ENCODE results near the gene TNFRSF11A. TPM values are rescaled to one million over a fixed set of nuclear protein-coding genes. Genes with fewer than 3 reads are reported as not detected.

Gene TNFRSF11A
- total and polyA plus RNA-seq, 4 donors, result 0.87 to 2.3 (median 1.4) TPM

GRCh38 chr18:62340996-62341395 is 15.9 kb downstream of the TNFRSF11A start:
- Histone ChIP-seq H3K4me3 (ENCODE audit: low read depth, low read length) (no peak overlapping the region), H3K9me3 (ENCODE audit: control insufficient read depth, insufficient read depth, low read length) (no peaks in the 10 kb centered on the region), H3K36me3 (ENCODE audit: control insufficient read depth, insufficient read depth, low read length) (no peaks in the 10 kb centered on the region), H3K27ac (ENCODE audit: low read depth, low read length) (no peak overlapping the region), H3K27me3 (ENCODE audit: control insufficient read depth, insufficient read depth, low read length) (no peaks in the 10 kb centered on the region), H3K4me1 (ENCODE audit: control insufficient read depth, insufficient read depth, low read length) (peaks cover 3% of the 10 kb centered on the region)
- 81% methylated on average over 8 of the region's 9 CpGs for WGBS (ENCODE audit: insufficient coverage)
- DNase-seq (ENCODE audit: low read depth in 4 of 6, low spot score in 6 of 6), result no peak

- peak in 1 of 6 donors; percentile 41 for DNase-seq (ENCODE audit: low read depth in 4 of 6, low spot score in 6 of 6)
- H3K36me3 ChIP-seq (ENCODE audit: control insufficient read depth, insufficient read depth, low read length), result no peaks in the 10 kb centered on the region
- H3K4me3 ChIP-seq (ENCODE audit: low read depth, low read length), result no peak overlapping the region
- no peaks in the 10 kb centered on the region for H3K27me3 ChIP-seq (ENCODE audit: control insufficient read depth, insufficient read depth, low read length)
- H3K27ac ChIP-seq (ENCODE audit: low read depth, low read length), result no peak overlapping the region
- WGBS (ENCODE audit: insufficient coverage), result 24% methylated on average over 3 of the region's 3 CpGs
- H3K4me1 ChIP-seq (ENCODE audit: control insufficient read depth, insufficient read depth, low read length), result no peaks in the 10 kb centered on the region
- H3K9me3 ChIP-seq (ENCODE audit: control insufficient read depth, insufficient read depth, low read length), result no peaks in the 10 kb centered on the region
These were observed 16.4 kb downstream of the TNFRSF11A start for GRCh38 chr18:62341473-62341872.

DNA sequence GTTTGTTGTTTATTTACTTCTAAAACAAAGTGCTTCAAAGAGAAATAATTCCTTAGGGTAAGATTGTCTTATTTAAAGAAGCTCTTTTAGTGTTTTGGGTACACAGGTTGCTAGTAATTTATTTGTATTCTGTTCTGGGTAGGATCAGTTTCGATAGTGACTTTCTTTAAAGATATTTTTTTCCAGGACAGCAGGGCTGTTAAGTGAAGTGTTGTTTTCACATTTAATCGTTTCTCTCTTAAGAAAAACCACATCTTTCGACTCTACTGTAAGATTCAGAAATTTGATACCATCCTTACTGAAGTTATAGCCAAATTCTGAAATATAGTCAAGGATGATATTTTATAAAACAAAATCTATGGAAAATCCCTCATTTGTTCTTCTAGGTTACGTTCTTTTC is 17.8 kb downstream of the TNFRSF11A start:
- H3K27ac ChIP-seq (ENCODE audit: low read depth, low read length), result no peak overlapping the region
- no peaks in the 10 kb centered on the region for H3K36me3 ChIP-seq (ENCODE audit: control insufficient read depth, insufficient read depth, low read length)
- DNase-seq (ENCODE audit: low read depth in 4 of 6, low spot score in 6 of 6), result no peak
- H3K4me3 ChIP-seq (ENCODE audit: low read depth, low read length), result no peak overlapping the region
- H3K4me1 ChIP-seq (ENCODE audit: control insufficient read depth, insufficient read depth, low read length), result no peaks in the 10 kb centered on the region
- no CpG with 5 or more reads among the region's 4 CpGs for WGBS (ENCODE audit: insufficient coverage)
- no peaks in the 10 kb centered on the region for H3K27me3 ChIP-seq (ENCODE audit: control insufficient read depth, insufficient read depth, low read length)
- H3K9me3 ChIP-seq (ENCODE audit: control insufficient read depth, insufficient read depth, low read length), result no peaks in the 10 kb centered on the region

DNA sequence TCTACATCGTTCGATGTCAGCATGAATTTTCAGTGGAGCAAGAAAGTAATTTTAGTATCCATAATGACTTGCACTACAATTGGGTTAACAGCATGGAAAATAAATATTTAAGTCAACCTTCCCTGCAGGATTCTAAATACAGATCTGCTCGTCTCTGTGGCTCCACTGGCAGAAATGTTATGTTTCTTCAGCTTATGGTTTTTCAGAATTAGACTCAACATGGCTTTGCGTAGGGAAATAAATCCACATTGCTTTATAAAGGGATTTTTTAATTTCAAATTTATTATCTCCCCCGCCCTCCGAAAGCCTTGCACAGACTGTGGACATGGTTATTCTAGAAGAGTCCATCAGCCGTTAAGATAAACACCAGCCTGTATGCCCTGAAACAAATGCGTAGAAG is 18.2 kb downstream of the TNFRSF11A start:
- H3K27ac ChIP-seq (ENCODE audit: low read depth, low read length), result no peak overlapping the region
- H3K9me3 ChIP-seq (ENCODE audit: control insufficient read depth, insufficient read depth, low read length), result no peaks in the 10 kb centered on the region
- H3K27me3 ChIP-seq (ENCODE audit: control insufficient read depth, insufficient read depth, low read length), result no peaks in the 10 kb centered on the region
- H3K4me1 ChIP-seq (ENCODE audit: control insufficient read depth, insufficient read depth, low read length), result no peaks in the 10 kb centered on the region
- H3K4me3 ChIP-seq (ENCODE audit: low read depth, low read length), result no peak overlapping the region
- no peaks in the 10 kb centered on the region for H3K36me3 ChIP-seq (ENCODE audit: control insufficient read depth, insufficient read depth, low read length)
- WGBS (ENCODE audit: insufficient coverage), result 100% methylated on average over 2 of the region's 8 CpGs
- peak in 2 of 6 donors; percentile 43 to 64 for DNase-seq (ENCODE audit: low read depth in 4 of 6, low spot score in 6 of 6)

DNA sequence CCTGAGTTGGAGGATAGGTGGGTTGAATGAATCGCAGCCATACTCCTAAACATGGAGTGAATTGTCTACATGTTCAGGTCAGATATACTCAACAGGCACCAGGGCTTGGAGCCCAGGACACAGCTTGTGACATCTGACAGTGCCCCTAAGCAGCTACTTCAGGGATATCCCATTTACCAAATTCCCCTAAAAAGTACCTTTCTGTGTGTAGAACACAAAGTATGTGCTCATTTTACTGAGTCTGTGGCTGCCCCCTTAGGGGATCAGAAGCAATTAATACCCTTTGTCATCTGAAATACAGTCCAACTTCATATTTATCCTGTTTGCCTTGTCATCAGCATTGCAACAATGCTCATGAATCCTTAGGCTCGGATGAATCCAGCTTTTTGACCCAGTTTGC is 20.8 kb downstream of the TNFRSF11A start:
- Histone ChIP-seq H3K4me1 (ENCODE audit: control insufficient read depth, insufficient read depth, low read length) (no peaks in the 10 kb centered on the region), H3K27me3 (ENCODE audit: control insufficient read depth, insufficient read depth, low read length) (no peaks in the 10 kb centered on the region), H3K27ac (ENCODE audit: low read depth, low read length) (no peak overlapping the region), H3K4me3 (ENCODE audit: low read depth, low read length) (no peak overlapping the region), H3K36me3 (ENCODE audit: control insufficient read depth, insufficient read depth, low read length) (no peaks in the 10 kb centered on the region), H3K9me3 (ENCODE audit: control insufficient read depth, insufficient read depth, low read length) (no peaks in the 10 kb centered on the region)
- DNase-seq (ENCODE audit: low read depth in 4 of 6, low spot score in 6 of 6), result no peak
- WGBS (ENCODE audit: insufficient coverage), result 100% methylated on average over 1 of the region's 2 CpGs

GRCh38 chr18:62346333-62347088 is 21.4 kb downstream of the TNFRSF11A start:
- Histone ChIP-seq H3K27me3 (ENCODE audit: control insufficient read depth, insufficient read depth, low read length) (no peaks in the 10 kb centered on the region), H3K4me3 (ENCODE audit: low read depth, low read length) (no peak overlapping the region), H3K27ac (ENCODE audit: low read depth, low read length) (no peak overlapping the region), H3K9me3 (ENCODE audit: control insufficient read depth, insufficient read depth, low read length) (no peaks in the 10 kb centered on the region), H3K36me3 (ENCODE audit: control insufficient read depth, insufficient read depth, low read length) (no peaks in the 10 kb centered on the region), H3K4me1 (ENCODE audit: control insufficient read depth, insufficient read depth, low read length) (no peaks in the 10 kb centered on the region)
- 40% methylated on average over 3 of the region's 7 CpGs for WGBS (ENCODE audit: insufficient coverage)
- no peak for DNase-seq (ENCODE audit: low read depth in 4 of 6, low spot score in 6 of 6)

DNA sequence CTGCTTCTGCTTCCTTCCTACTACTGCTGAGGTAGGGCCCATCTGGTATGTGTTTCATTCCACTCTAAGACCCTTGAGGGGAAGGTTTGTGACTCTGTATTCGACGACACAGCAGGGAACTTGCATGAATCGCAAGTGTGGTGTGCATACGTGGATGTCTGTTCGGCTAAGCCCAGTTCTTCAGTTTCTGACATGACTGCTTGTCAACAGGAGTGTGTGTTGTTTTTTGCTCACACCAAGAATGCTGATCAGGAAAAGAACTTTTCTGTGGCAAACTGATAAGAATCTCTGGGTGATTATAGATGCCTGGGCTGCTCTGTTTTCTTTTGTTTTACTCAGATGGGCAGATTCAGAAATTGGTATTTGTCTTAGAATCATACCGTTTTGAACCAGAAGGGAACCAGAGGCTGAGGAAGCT is 22.0 kb downstream of the TNFRSF11A start:
- no peak for DNase-seq (ENCODE audit: low read depth in 4 of 6, low spot score in 6 of 6)
- Histone ChIP-seq H3K27ac (ENCODE audit: low read depth, low read length) (no peak overlapping the region), H3K4me3 (ENCODE audit: low read depth, low read length) (no peak overlapping the region), H3K36me3 (ENCODE audit: control insufficient read depth, insufficient read depth, low read length) (no peaks in the 10 kb centered on the region), H3K4me1 (ENCODE audit: control insufficient read depth, insufficient read depth, low read length) (no peaks in the 10 kb centered on the region), H3K27me3 (ENCODE audit: control insufficient read depth, insufficient read depth, low read length) (no peaks in the 10 kb centered on the region), H3K9me3 (ENCODE audit: control insufficient read depth, insufficient read depth, low read length) (no peaks in the 10 kb centered on the region)
- WGBS (ENCODE audit: insufficient coverage), result 47% methylated on average over 5 of the region's 6 CpGs

- no peak for DNase-seq (ENCODE audit: low read depth in 4 of 6, low spot score in 6 of 6)
These were observed 23.4 kb downstream of the TNFRSF11A start for GRCh38 chr18:62348474-62348873.

GRCh38 chr18:62353170-62353569 is 28.1 kb downstream of the TNFRSF11A start:
- no peaks in the 10 kb centered on the region for H3K27me3 ChIP-seq (ENCODE audit: control insufficient read depth, insufficient read depth, low read length)
- no peak overlapping the region for H3K27ac ChIP-seq (ENCODE audit: low read depth, low read length)
- H3K36me3 ChIP-seq (ENCODE audit: control insufficient read depth, insufficient read depth, low read length), result no peaks in the 10 kb centered on the region
- 60% methylated on average over 5 of the region's 7 CpGs for WGBS (ENCODE audit: insufficient coverage)
- no peak overlapping the region for H3K4me3 ChIP-seq (ENCODE audit: low read depth, low read length)
- no peaks in the 10 kb centered on the region for H3K9me3 ChIP-seq (ENCODE audit: control insufficient read depth, insufficient read depth, low read length)
- DNase-seq (ENCODE audit: low read depth in 4 of 6, low spot score in 6 of 6), result peak in 1 of 6 donors; percentile 62
- no peaks in the 10 kb centered on the region for H3K4me1 ChIP-seq (ENCODE audit: control insufficient read depth, insufficient read depth, low read length)

More at GRCh38 chr18:62348474-62348873, 23.4 kb downstream of the TNFRSF11A start:
- Histone ChIP-seq H3K36me3 (ENCODE audit: control insufficient read depth, insufficient read depth, low read length) (no peaks in the 10 kb centered on the region), H3K4me1 (ENCODE audit: control insufficient read depth, insufficient read depth, low read length) (no peaks in the 10 kb centered on the region), H3K9me3 (ENCODE audit: control insufficient read depth, insufficient read depth, low read length) (no peaks in the 10 kb centered on the region), H3K27ac (ENCODE audit: low read depth, low read length) (no peak overlapping the region), H3K27me3 (ENCODE audit: control insufficient read depth, insufficient read depth, low read length) (no peaks in the 10 kb centered on the region), H3K4me3 (ENCODE audit: low read depth, low read length) (no peak overlapping the region)
- 20% methylated on average over 1 of the region's 4 CpGs for WGBS (ENCODE audit: insufficient coverage)

DNA sequence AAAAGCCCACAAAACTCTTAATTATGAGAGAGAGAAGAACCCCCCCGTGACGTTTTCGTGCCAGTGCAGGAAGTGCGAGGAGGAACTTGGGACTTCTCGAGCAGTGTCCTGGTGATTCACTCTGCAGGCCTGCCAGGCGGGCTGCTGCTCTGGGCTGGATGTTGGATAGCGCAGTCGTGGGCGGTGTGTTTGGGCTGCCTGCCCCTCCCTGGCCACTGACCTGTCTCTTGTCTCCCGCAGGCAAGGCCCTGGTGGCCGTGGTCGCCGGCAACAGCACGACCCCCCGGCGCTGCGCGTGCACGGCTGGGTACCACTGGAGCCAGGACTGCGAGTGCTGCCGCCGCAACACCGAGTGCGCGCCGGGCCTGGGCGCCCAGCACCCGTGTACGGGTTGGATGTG is 29.0 kb downstream of the TNFRSF11A start:
- DNase-seq (ENCODE audit: low read depth in 4 of 6, low spot score in 6 of 6), result no peak
- Histone ChIP-seq H3K9me3 (ENCODE audit: control insufficient read depth, insufficient read depth, low read length) (no peaks in the 10 kb centered on the region), H3K36me3 (ENCODE audit: control insufficient read depth, insufficient read depth, low read length) (no peaks in the 10 kb centered on the region), H3K27me3 (ENCODE audit: control insufficient read depth, insufficient read depth, low read length) (no peaks in the 10 kb centered on the region), H3K4me1 (ENCODE audit: control insufficient read depth, insufficient read depth, low read length) (no peaks in the 10 kb centered on the region), H3K27ac (ENCODE audit: low read depth, low read length) (no peak overlapping the region), H3K4me3 (ENCODE audit: low read depth, low read length) (no peak overlapping the region)
- 94% methylated on average over 29 of the region's 29 CpGs for WGBS (ENCODE audit: insufficient coverage)

Data from spinal cord (tissue), 10 donors.